Kidney (tissue), 14 donors: ENCODE data around the gene GPC5. TPM values are rescaled to one million over a fixed set of nuclear protein-coding genes. Genes with fewer than 3 reads are reported as not detected.

Experiments
- DNase-seq, 5 donors: peaks; one replicate each; pipeline ENCODE4 v3.0.0-alpha.2; 2013 to 2020
- FAIRE-seq: peaks from 2 replicates; lab custom pipeline; 2012; peaks lifted over from hg19 to GRCh38; lab: Jason Lieb, UNC
- H3K27ac ChIP-seq, 2 donors: one replicate each; pipeline ENCODE4 v1.7.0; 2013; ENCODE audit warnings: low read depth in 2 of 2, low read length in 2 of 2, inconsistent platforms in 1 of 2
- H3K27me3 ChIP-seq: one replicate; pipeline ENCODE4 v1.7.1; 2013; ENCODE audit warnings: low read length, inconsistent platforms; ENCODE audit not compliant: control insufficient read depth, insufficient read depth
- H3K36me3 ChIP-seq, 3 donors: one replicate each; pipeline versions ENCODE4 v1.7.0 to v1.7.1; 2013; ENCODE audit warnings: low read length in 3 of 3, control low read depth in 1 of 3, inconsistent platforms in 1 of 3; ENCODE audit not compliant: insufficient read depth in 3 of 3, control insufficient read depth in 2 of 3
- H3K4me1 ChIP-seq, 3 donors: one replicate each; pipeline versions ENCODE4 v1.7.0 to v1.7.1; 2013; ENCODE audit warnings: low read length in 3 of 3, inconsistent platforms in 1 of 3, low read depth in 1 of 3; ENCODE audit not compliant: control insufficient read depth in 2 of 3, insufficient read depth in 2 of 3
- H3K4me3 ChIP-seq, 3 donors: one replicate each; pipeline versions ENCODE4 v1.7.0 to v1.8.1; 2013; ENCODE audit warnings: low read length in 3 of 3, control low read depth in 1 of 3, inconsistent platforms in 1 of 3
- H3K9ac ChIP-seq, 3 donors: one replicate each; pipeline versions ENCODE4 v1.7.0 to v1.7.1; 2013; ENCODE audit warnings: low read length in 3 of 3, control low read depth in 1 of 3, inconsistent platforms in 1 of 3
- H3K9me3 ChIP-seq, 3 donors: one replicate each; pipeline versions ENCODE4 v1.7.0 to v1.7.1; 2013; ENCODE audit warnings: low read length in 3 of 3, control low read depth in 1 of 3, inconsistent platforms in 1 of 3; ENCODE audit not compliant: control insufficient read depth in 2 of 3, insufficient read depth in 1 of 3
- CTCF ChIP-seq: IDR thresholded peaks from 3 replicates; pipeline ENCODE4 v1.5.1; 2012; ENCODE audit warnings: mild to moderate bottlenecking, moderate library complexity, borderline replicate concordance; ENCODE audit not compliant: insufficient read depth; ENCODE audit errors: extremely low read depth
- intact Hi-C: fragments of 100-400 bp; cut with DNase I; formaldehyde crosslinking; loops from one replicate; pipeline ENCODE4 v1.11.1; 2022
- polyA plus RNA-seq: library from polyadenylated mRNA; stranded (reverse); fragments of 350-450 nt; fragmentation: Illumina TruSeq; extraction: RNeasy Lipid Tissue Mini Kit (QIAGEN cat#74804); gene quantifications from one replicate; pipeline ENCODE4 v1.2.3, GENCODE V29; 2014; ENCODE audit warnings: low read depth, low replicate concordance; ENCODE audit not compliant: insufficient read depth
- total RNA-seq: library from RNA; stranded (reverse); fragmentation: NEBNext Ultra II Directional; extraction: Animal tissue kit (Norgen Biotek cat#: 25700); gene quantifications from one replicate; pipeline ENCODE4 v1.2.1, GENCODE V29; 2021
- donor health status: control.
- donor health status: control.
- donor health status: control.
- donor health status: control.
- donor health status: control.
- donor health status: DM: yes; HTN: yes; CAD: no.
- donor health status: Normal renal cell carcinoma (clear cell type).

Gene GPC5
- total and polyA plus RNA-seq, 2 donors from 2014 or later: 0.47 to 6.8 TPM

- Histone ChIP-seq H3K27me3 (no peaks in the 10 kb centered on the region), H3K9ac (no peak overlapping the region), H3K4me3 (no peak overlapping the region), H3K4me1 (no peaks in the 10 kb centered on the region), H3K36me3 (no peaks in the 10 kb centered on the region), H3K27ac (no peak overlapping the region), H3K9me3 (no peaks in the 10 kb centered on the region)
- no peak for TF ChIP-seq CTCF
- DNase-seq (no peak), FAIRE-seq (peak; percentile 25)
- intact Hi-C loops: no loop called here
These were observed 917.6 kb downstream of the GPC5 start for GRCh38 chr13:92316030-92316429.

DNA sequence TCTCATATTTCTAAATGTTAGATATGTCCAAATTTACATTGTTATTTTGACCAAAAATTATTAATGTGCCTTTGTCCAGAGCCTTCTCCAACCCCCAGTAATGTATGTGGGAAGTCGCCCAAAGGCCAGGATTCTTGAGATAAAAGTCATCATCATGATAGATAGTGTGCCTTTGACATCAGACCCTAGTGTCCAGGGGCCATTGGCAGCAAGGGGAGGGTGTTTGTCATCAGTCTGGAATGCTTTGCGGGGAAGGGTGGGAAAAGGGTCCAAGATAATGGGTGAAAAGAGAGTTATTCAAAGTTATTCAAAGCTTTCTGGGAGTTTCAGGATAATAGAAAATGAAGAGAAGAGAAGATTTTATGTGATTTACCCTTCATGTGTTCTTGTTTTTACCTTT is 918.6 kb downstream of the GPC5 start:
- no peak for FAIRE-seq
- Histone ChIP-seq H3K4me1 (no peaks in the 10 kb centered on the region), H3K36me3 (no peaks in the 10 kb centered on the region), H3K4me3 (no peak overlapping the region), H3K27ac (no peak overlapping the region), H3K27me3 (no peaks in the 10 kb centered on the region), H3K9me3 (no peaks in the 10 kb centered on the region), H3K9ac (no peak overlapping the region)
- intact Hi-C loops: no loop called here
- DNase-seq: peak in 2 of 5 donors; percentile 4 to 14
- no peak for TF ChIP-seq CTCF

DNA sequence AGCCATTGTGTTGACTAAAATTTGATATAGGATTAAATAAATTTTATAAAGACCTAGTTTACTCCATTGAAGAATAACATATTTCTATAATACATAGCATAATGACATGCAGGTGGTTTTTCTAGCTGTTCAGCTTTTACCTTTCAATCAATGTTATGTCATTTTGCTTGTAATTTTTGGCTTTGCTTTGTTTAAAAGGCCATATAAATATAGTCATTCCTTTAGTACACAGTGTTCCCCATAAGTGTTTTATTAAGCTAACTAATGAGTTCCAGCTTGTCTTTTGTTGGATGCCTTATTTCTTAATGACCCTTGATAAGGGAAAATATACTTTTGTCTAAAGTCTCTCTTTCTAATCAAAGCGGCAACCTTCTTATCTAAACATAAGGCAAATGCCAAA is 921.9 kb downstream of the GPC5 start:
- H3K9me3 ChIP-seq: no peaks in the 10 kb centered on the region
- H3K4me1 ChIP-seq: no peaks in the 10 kb centered on the region
- H3K27ac ChIP-seq: no peak overlapping the region
- H3K36me3 ChIP-seq: no peaks in the 10 kb centered on the region
- no peaks in the 10 kb centered on the region for H3K27me3 ChIP-seq
- no peak overlapping the region for H3K9ac ChIP-seq
- no peak for FAIRE-seq
- DNase-seq: peak in 2 of 5 donors; percentile 5 to 31
- intact Hi-C loops: no loop called here
- no peak overlapping the region for H3K4me3 ChIP-seq
- no peak for TF ChIP-seq CTCF

GRCh38 chr13:92321174-92321573 is 922.8 kb downstream of the GPC5 start:
- DNase-seq: no peak

More at GRCh38 chr13:92321174-92321573, 922.8 kb downstream of the GPC5 start:
- FAIRE-seq: no peak
- Histone ChIP-seq H3K27ac (no peak overlapping the region), H3K4me1 (no peaks in the 10 kb centered on the region), H3K9ac (no peak overlapping the region), H3K4me3 (no peak overlapping the region), H3K9me3 (no peaks in the 10 kb centered on the region), H3K36me3 (no peaks in the 10 kb centered on the region), H3K27me3 (no peaks in the 10 kb centered on the region)
- intact Hi-C loops: no loop called here
- no peak for TF ChIP-seq CTCF
